GM12865 (cell line): ENCODE results near the gene QRFP.

Experiments
- DNase-seq: peaks from one replicate; pipeline ENCODE4 v3.0.0; 2010; ENCODE audit warnings: low read depth
- H3K4me3 ChIP-seq: 2 replicates; pipeline ENCODE4 v1.5.1; 2011; ENCODE audit warnings: mild to moderate bottlenecking, low read depth, low read length, control low read depth
- CTCF ChIP-seq: IDR thresholded peaks from 2 replicates; pipeline ENCODE4 v1.5.1; 2011; ENCODE audit warnings: low read length, control low read depth, low read depth, inconsistent platforms; ENCODE audit not compliant: insufficient read depth; ENCODE audit errors: missing control alignments

QRFP gene

GRCh38 chr9:130890124-130890523 is 6.5 kb downstream of the QRFP start:
- TF ChIP-seq CTCF, result no peak
- no peak for DNase-seq
- H3K4me3 ChIP-seq, result no peak overlapping the region

GRCh38 chr9:130888146-130888885 is 8.3 kb downstream of the QRFP start:
- DNase-seq, result no peak
- TF ChIP-seq CTCF, result no peak
- H3K4me3 ChIP-seq, result no peak overlapping the region

GRCh38 chr9:130887494-130888144 is 9.0 kb downstream of the QRFP start:
- TF ChIP-seq CTCF, result no peak
- no peak overlapping the region for H3K4me3 ChIP-seq
- DNase-seq, result no peak

- no peak for DNase-seq
- TF ChIP-seq CTCF, result no peak
- H3K4me3 ChIP-seq, result no peak overlapping the region
Measured at GRCh38 chr9:130886981-130887380, 9.6 kb downstream of the QRFP start.

- no peak overlapping the region for H3K4me3 ChIP-seq
- TF ChIP-seq CTCF, result no peak
- no peak for DNase-seq
Measured at GRCh38 chr9:130885484-130886375, 10.9 kb downstream of the QRFP start.

- TF ChIP-seq CTCF, result no peak
- H3K4me3 ChIP-seq, result no peak overlapping the region
- DNase-seq, result no peak
Measured at GRCh38 chr9:130884542-130885483, 11.8 kb downstream of the QRFP start.
